ENCODE measurements around the gene NCAM1.

The NCAM1 gene

DNA sequence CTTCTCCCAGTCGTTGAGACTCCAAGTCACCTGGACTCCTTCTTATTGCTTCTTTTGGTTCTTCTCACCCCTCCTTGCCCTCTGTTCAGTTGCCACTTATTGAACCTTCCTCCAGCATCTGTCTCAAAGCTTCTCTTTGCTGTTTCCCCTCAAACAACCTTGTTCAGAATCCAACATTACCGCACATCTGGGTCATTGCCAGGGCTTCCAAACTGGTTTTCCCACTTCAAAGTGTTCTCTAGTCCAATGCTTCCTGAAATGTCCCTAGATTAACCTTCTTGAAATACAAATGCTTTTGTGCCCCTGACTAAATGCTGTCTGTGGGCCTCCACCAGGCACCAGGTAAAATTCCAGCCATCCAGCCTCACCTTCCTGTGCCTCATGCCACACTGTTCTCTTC, 252.3 kb downstream of the NCAM1 start:
- Histone ChIP-seq H3K4me3 (ENCODE audit: low read length) (no peak overlapping the region), H3K4me1 (ENCODE audit: insufficient read depth, low read length) (no peaks in the 10 kb centered on the region), H3K27ac (ENCODE audit: low read depth, low read length) (no peak overlapping the region), H3K27me3 (ENCODE audit: insufficient read depth, low read length) (no peaks in the 10 kb centered on the region), H3K9me3 (ENCODE audit: insufficient read depth, low read depth, low read length) (no peaks in the 10 kb centered on the region; the same call in 1 of the 2 replicates), H3K9ac (ENCODE audit: low read depth, low read length) (no peak overlapping the region), H3K36me3 (ENCODE audit: insufficient read depth, low read length) (no peaks in the 10 kb centered on the region)
- WGBS = 90% methylated on average over 2 of the region's 2 CpGs

DNA sequence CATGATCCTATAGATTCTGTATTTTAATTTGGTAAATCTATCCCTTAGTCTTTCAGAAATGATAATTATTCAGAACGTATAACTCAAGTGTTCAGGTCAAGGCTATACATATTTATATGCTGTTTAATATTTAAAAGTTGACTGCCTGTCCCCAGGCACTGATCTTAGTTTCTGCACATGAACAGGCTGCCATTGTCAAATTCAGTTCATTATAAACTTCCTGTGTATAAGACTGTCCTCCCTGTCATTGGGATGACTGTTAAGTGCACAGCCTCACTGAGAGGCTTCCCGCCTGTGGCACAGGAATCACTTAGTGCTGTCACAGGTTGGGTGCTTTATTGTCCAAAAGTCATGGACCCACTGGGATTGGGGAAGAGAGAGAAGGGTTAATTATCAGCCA, 261.0 kb downstream of the NCAM1 start:
- Histone ChIP-seq H3K27me3 (ENCODE audit: insufficient read depth, low read length) (no peaks in the 10 kb centered on the region), H3K4me3 (ENCODE audit: low read length) (no peak overlapping the region), H3K9me3 (ENCODE audit: insufficient read depth, low read depth, low read length) (peaks cover 11% of the 10 kb centered on the region), H3K27ac (ENCODE audit: low read depth, low read length) (no peak overlapping the region), H3K36me3 (ENCODE audit: insufficient read depth, low read length) (no peaks in the 10 kb centered on the region), H3K4me1 (ENCODE audit: insufficient read depth, low read length) (no peaks in the 10 kb centered on the region), H3K9ac (ENCODE audit: low read depth, low read length) (no peak overlapping the region)
- 100% methylated on average over 1 of the region's 2 CpGs for WGBS

DNA sequence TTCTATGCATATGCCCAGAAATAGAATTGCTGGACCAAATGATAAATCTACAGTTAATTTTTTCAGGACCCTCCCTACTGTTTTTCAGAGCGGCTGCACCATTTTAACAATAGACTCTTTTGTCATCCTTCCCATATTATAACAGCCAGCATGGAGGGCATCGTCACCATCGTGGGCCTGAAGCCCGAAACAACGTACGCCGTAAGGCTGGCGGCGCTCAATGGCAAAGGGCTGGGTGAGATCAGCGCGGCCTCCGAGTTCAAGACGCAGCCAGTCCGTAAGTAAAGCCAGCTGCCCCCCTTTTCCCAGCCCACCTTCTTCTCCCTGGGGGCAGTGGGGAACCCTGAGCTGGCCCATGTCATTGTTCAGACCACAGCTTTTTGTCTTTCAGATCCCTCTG, 273.7 kb downstream of the NCAM1 start:
- 95% methylated on average over 14 of the region's 14 CpGs for WGBS
- H3K4me1 ChIP-seq (ENCODE audit: insufficient read depth, low read length) = no peaks in the 10 kb centered on the region
- H3K27me3 ChIP-seq (ENCODE audit: insufficient read depth, low read length) = no peaks in the 10 kb centered on the region
- no peak overlapping the region for H3K9ac ChIP-seq (ENCODE audit: low read depth, low read length)
- H3K9me3 ChIP-seq (ENCODE audit: insufficient read depth, low read depth, low read length) = no peaks in the 10 kb centered on the region
- H3K4me3 ChIP-seq (ENCODE audit: low read length) = no peak overlapping the region
- H3K27ac ChIP-seq (ENCODE audit: low read depth, low read length) = no peak overlapping the region
- H3K36me3 ChIP-seq (ENCODE audit: insufficient read depth, low read length) = no peaks in the 10 kb centered on the region

DNA sequence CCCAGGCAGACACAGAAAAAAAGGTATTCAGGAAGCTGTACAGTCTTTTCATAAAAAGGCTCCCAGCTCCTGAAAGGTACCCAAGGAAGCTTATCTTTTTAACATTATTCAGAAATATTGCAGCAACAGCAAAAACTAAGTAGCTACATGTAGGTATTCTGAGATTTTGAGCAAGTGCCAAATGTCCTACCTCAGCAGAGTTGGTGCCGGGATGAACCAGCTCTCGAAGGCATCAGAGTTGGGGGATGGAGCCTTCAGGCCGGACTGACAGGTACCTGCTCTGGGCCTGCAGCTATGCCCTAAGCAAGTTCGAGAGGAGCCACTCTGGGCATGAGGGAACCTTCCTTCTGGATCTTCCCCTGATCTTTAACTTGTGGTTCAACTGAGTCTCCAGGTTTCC, 276.0 kb downstream of the NCAM1 start:
- Histone ChIP-seq H3K36me3 (ENCODE audit: insufficient read depth, low read length) (no peaks in the 10 kb centered on the region), H3K9ac (ENCODE audit: low read depth, low read length) (no peak overlapping the region), H3K4me3 (ENCODE audit: low read length) (no peak overlapping the region), H3K9me3 (ENCODE audit: insufficient read depth, low read depth, low read length) (no peaks in the 10 kb centered on the region), H3K27me3 (ENCODE audit: insufficient read depth, low read length) (no peaks in the 10 kb centered on the region), H3K4me1 (ENCODE audit: insufficient read depth, low read length) (no peaks in the 10 kb centered on the region), H3K27ac (ENCODE audit: low read depth, low read length) (no peak overlapping the region)
- 90% methylated on average over 4 of the region's 4 CpGs for WGBS

DNA sequence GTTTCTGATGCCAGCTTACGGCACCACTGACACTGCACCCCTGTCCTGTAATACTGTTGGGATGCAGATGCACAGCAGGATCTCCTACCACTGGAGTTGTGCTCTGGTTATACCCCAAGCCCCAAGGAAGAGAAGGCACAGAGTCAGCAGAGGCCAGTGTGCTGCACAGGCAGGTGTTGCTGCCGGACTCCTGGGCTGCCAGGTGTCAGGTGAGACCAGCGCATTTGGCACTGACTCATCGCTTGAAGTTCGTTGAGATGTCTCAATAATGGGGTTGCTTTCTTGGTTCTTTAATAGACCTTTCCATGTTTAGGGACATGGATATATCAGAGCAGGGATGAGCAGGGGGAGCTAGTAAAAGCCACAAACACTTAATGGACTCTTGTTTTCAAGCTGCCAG, 277.5 kb downstream of the NCAM1 start:
- Histone ChIP-seq H3K4me3 (ENCODE audit: low read length) (no peak overlapping the region), H3K9me3 (ENCODE audit: insufficient read depth, low read depth, low read length) (no peaks in the 10 kb centered on the region), H3K36me3 (ENCODE audit: insufficient read depth, low read length) (no peaks in the 10 kb centered on the region), H3K27me3 (ENCODE audit: insufficient read depth, low read length) (no peaks in the 10 kb centered on the region), H3K9ac (ENCODE audit: low read depth, low read length) (no peak overlapping the region), H3K4me1 (ENCODE audit: insufficient read depth, low read length) (peaks cover 13% of the 10 kb centered on the region), H3K27ac (ENCODE audit: low read depth, low read length) (no peak overlapping the region)
- 87% methylated on average over 5 of the region's 5 CpGs for WGBS

DNA sequence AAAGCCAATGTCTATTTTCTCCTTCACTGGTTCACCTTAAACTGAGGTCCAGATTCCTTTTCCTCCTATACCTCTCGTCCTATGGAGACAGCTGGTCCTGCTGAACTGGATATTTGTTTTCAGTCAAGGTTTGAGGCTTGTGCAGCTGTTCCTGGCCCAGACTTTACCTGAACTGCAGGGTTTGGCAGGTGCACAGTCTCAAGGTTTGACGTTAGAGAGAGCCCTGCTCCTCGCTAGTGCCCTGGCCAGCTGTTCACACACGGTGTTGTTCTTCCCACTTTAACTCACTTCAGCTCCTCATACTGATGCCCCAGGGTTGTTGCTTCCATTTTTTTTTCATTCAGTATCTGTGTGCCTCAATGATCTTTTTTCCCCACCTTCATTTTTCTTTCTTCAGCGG, 279.2 kb downstream of the NCAM1 start:
- Histone ChIP-seq H3K27ac (ENCODE audit: low read depth, low read length) (no peak overlapping the region), H3K9me3 (ENCODE audit: insufficient read depth, low read depth, low read length) (no peaks in the 10 kb centered on the region), H3K9ac (ENCODE audit: low read depth, low read length) (no peak overlapping the region), H3K36me3 (ENCODE audit: insufficient read depth, low read length) (no peaks in the 10 kb centered on the region), H3K4me1 (ENCODE audit: insufficient read depth, low read length) (peaks cover 13% of the 10 kb centered on the region), H3K4me3 (ENCODE audit: low read length) (no peak overlapping the region), H3K27me3 (ENCODE audit: insufficient read depth, low read length) (no peaks in the 10 kb centered on the region)
- 89% methylated on average over 5 of the region's 5 CpGs for whole genome bisulfite sequencing

DNA sequence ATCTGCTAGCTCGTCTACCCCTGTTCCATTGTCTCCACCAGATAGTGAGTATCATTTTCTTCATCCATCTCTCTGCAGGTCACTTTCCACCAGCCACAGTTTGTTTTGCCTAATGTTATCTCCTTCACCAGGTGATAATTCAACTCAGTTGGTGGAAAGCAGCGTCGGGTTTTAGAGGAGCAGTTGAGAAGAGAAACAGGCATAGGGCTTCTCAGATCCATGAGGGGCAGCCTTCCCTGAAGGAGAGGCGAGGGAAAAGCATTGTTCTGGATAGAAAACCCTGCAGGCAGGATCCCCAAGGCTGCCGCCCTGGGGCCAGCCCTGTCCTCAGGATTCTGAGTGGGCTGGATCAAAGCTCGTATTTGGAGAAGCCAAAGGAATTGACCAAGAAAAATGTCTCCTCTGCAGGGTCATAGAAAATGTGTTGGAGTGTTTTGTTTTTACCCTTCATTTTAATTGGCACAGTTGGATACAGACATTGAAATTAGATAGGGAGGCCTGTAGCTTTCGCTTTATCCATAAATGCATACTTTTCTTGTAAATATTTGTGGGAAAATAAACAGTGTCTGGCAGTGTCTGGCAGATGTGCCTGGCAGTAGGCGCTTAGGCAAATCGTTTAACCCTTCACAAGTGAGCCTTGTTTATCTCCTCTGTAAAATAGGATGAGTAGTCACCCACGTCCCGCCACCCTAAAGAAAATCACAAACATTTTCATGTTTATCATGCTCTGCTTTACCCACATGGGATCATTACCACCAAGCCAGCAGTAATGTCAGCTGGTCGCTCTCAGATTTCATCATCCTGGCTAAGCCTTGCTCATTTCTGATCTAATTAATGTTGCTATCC, 279.8 kb downstream of the NCAM1 start:
- Histone ChIP-seq H3K9ac (ENCODE audit: low read depth, low read length) (no peak overlapping the region), H3K9me3 (ENCODE audit: insufficient read depth, low read depth, low read length) (no peaks in the 10 kb centered on the region), H3K27ac (ENCODE audit: low read depth, low read length) (no peak overlapping the region), H3K36me3 (ENCODE audit: insufficient read depth, low read length) (no peaks in the 10 kb centered on the region), H3K4me3 (ENCODE audit: low read length) (no peak overlapping the region), H3K4me1 (ENCODE audit: insufficient read depth, low read length) (peaks cover 13% of the 10 kb centered on the region), H3K27me3 (ENCODE audit: insufficient read depth, low read length) (no peaks in the 10 kb centered on the region)
- WGBS = 87% methylated on average over 11 of the region's 12 CpGs

DNA sequence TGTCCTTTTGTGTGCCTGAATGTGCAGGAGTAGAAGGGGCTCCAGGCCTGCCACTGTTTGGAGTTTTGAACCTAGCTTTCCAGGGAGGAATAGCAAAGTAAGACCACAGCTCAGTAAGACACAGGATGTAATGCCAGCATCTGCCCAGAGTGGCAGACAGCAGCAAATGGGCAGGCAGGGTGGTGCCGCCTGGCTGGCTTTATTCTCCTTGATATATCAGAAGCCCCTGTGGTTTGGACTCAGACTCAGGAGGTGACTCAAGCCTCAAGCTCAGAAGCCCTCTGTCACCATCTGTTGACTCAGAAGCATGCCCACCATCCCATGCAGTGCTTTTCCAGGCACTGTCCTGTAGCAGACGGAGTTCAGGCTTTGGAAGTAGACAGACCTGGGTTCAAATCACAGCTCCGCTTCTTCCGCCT, 280.4 kb downstream of the NCAM1 start:
- no peaks in the 10 kb centered on the region for H3K9me3 ChIP-seq (ENCODE audit: insufficient read depth, low read depth, low read length)
- WGBS = 97% methylated on average over 4 of the region's 4 CpGs

DNA sequence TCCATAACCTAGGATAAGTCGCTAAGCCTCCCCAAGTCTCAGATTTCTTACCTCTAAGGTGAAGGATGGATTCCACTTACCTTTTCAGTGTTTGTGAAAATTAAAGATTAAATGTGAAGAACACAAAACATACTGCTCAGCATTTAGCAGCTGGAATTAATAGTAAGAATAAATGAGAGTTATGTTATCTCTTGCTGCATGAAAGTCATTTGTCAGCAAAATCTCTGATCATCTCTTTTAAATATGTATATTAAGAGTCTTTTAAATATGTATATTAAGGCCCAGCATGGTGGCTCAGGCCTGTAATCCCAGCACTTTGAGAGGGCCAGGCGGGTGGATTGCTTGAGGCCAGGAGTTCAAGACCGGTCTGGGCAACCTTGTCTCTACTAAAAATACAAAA, 280.8 kb downstream of the NCAM1 start:
- Histone ChIP-seq H3K9ac (ENCODE audit: low read depth, low read length) (no peak overlapping the region), H3K4me1 (ENCODE audit: insufficient read depth, low read length) (peaks cover 17% of the 10 kb centered on the region), H3K9me3 (ENCODE audit: insufficient read depth, low read depth, low read length) (no peaks in the 10 kb centered on the region), H3K4me3 (ENCODE audit: low read length) (no peak overlapping the region), H3K36me3 (ENCODE audit: insufficient read depth, low read length) (no peaks in the 10 kb centered on the region), H3K27ac (ENCODE audit: low read depth, low read length) (no peak overlapping the region), H3K27me3 (ENCODE audit: insufficient read depth, low read length) (no peaks in the 10 kb centered on the region)
- 89% methylated on average over 2 of the region's 3 CpGs for WGBS

More for the DNA sequence above, 280.4 kb downstream of the NCAM1 start:
- no peaks in the 10 kb centered on the region for H3K27me3 ChIP-seq (ENCODE audit: insufficient read depth, low read length)
- no peaks in the 10 kb centered on the region for H3K36me3 ChIP-seq (ENCODE audit: insufficient read depth, low read length)
- H3K27ac ChIP-seq (ENCODE audit: low read depth, low read length) = no peak overlapping the region
- no peak overlapping the region for H3K4me3 ChIP-seq (ENCODE audit: low read length)
- no peak overlapping the region for H3K9ac ChIP-seq (ENCODE audit: low read depth, low read length)
- H3K4me1 ChIP-seq (ENCODE audit: insufficient read depth, low read length) = peaks cover 13% of the 10 kb centered on the region

DNA sequence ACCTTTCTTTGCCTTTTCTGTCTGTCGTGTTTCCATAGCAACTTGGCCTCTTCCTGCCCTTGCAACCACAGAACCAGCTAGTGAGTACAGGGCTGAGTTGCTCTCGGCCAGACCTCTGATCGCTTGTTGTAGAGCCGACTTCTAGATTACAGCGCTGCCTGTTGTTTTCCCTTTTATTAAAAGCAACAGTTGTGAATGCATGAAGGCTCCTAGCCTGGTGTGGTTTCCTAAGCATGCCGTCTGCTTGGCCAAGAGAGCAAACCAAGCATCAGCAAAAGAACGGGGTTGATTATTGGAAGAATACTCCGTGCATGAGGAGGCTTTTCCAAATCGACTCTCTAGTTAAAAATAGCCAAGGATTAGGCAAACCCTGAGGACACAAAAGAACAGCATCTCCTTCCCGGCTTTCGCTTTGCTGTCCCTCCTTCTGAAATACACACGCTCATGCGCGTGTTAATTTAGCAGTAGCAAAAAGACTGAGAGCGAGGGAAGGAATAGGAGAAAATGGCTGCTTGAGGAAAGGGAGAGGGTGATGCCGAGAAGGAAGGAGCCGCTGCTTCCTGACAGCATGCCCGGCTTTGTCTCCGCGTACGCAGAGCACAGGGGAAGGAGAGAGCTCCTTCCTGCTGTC, 281.7 kb downstream of the NCAM1 start:
- H3K4me1 ChIP-seq (ENCODE audit: insufficient read depth, low read length) = peaks cover 23% of the 10 kb centered on the region
- WGBS = 68% methylated on average over 21 of the region's 21 CpGs

DNA sequence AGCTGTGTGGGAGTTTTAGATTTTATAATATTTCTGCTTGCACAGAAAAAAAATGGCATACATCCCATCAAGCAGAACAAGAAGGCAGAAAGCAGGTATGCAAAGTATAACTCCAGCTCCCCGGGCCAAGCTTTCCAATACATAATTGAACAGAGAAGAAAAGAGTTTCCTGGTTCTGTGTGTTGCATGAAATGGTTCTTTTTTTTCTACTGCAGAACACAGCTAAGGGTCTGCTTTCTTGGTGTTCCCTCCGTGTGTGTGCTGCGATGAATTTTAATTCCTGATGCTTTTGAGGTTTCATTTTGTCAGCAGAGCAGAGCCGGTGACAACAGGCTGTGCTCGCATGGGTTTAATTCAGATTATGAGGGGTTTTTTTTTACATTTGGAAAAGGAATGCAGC, 282.5 kb downstream of the NCAM1 start:
- peaks cover 23% of the 10 kb centered on the region for H3K4me1 ChIP-seq (ENCODE audit: insufficient read depth, low read length)
- H3K9ac ChIP-seq (ENCODE audit: low read depth, low read length) = no peak overlapping the region
- H3K9me3 ChIP-seq (ENCODE audit: insufficient read depth, low read depth, low read length) = no peaks in the 10 kb centered on the region
- H3K4me3 ChIP-seq (ENCODE audit: low read length) = no peak overlapping the region
- 95% methylated on average over 5 of the region's 5 CpGs for WGBS
- no peaks in the 10 kb centered on the region for H3K36me3 ChIP-seq (ENCODE audit: insufficient read depth, low read length)
- no peaks in the 10 kb centered on the region for H3K27me3 ChIP-seq (ENCODE audit: insufficient read depth, low read length)
- no peak overlapping the region for H3K27ac ChIP-seq (ENCODE audit: low read depth, low read length)

More for the DNA sequence above, 281.7 kb downstream of the NCAM1 start:
- Histone ChIP-seq H3K27me3 (ENCODE audit: insufficient read depth, low read length) (no peaks in the 10 kb centered on the region), H3K9me3 (ENCODE audit: insufficient read depth, low read depth, low read length) (no peaks in the 10 kb centered on the region), H3K4me3 (ENCODE audit: low read length) (peak overlapping the region; percentile 15; the same call in 1 of the 2 replicates), H3K27ac (ENCODE audit: low read depth, low read length) (no peak overlapping the region; the same call in 1 of the 2 replicates), H3K9ac (ENCODE audit: low read depth, low read length) (peak overlapping the region; percentile 37; the same call in 1 of the 2 replicates), H3K36me3 (ENCODE audit: insufficient read depth, low read length) (no peaks in the 10 kb centered on the region)
